Pulmonary artery endothelial cell (primary cell): Measurements from ENCODE around the gene ARIH2. TPM values are rescaled to one million over a fixed set of nuclear protein-coding genes. Genes with fewer than 3 reads are reported as not detected.

ENCODE experiments used
- total RNA-seq: library from RNA; depleted of rRNA; stranded (reverse); fragments of >200 nt; gene quantifications from 2 replicates; pipeline ENCODE4 v1.2.3, GENCODE V29; 2014

ARIH2 gene
- total RNA-seq, 1 donor from 2014 or later: 61.3 TPM

Other genes starting within 250 kb of the ARIH2 start
- gene NCKIPSD, start 232.9 kb upstream of the ARIH2 start, total RNA-seq: 6.8 and 6.9 TPM in 2 replicates
- 42.3 and 55.7 TPM in 2 replicates for gene IP6K2, start 201.6 kb upstream of the ARIH2 start, total RNA-seq
- gene PRKAR2A, start 71.0 kb upstream of the ARIH2 start, total RNA-seq: 46.6 and 52.0 TPM in 2 replicates
- 25.4 and 26.6 TPM in 2 replicates for gene SLC25A20, start 20.0 kb upstream of the ARIH2 start, total RNA-seq
- gene P4HTM, start 71.4 kb downstream of the ARIH2 start, total RNA-seq: 25.5 and 31.1 TPM in 2 replicates
- gene WDR6, start 88.5 kb downstream of the ARIH2 start, total RNA-seq: 66.7 and 71.2 TPM in 2 replicates
- 37.4 and 48.5 TPM in 2 replicates for gene DALRD3, start 99.7 kb downstream of the ARIH2 start, total RNA-seq
- 62.8 and 65.7 TPM in 2 replicates for gene NDUFAF3, start 103.3 kb downstream of the ARIH2 start, total RNA-seq
- 352 and 465 TPM in 2 replicates for gene IMPDH2, start 110.6 kb downstream of the ARIH2 start, total RNA-seq
- gene QRICH1, start 175.2 kb downstream of the ARIH2 start, total RNA-seq: 59.1 and 62.7 TPM in 2 replicates
- 321 and 422 TPM in 2 replicates for gene QARS1, start 185.9 kb downstream of the ARIH2 start, total RNA-seq
- gene USP19, start 202.0 kb downstream of the ARIH2 start, total RNA-seq: 42.9 and 54.2 TPM in 2 replicates
- gene LAMB2, start 214.2 kb downstream of the ARIH2 start, total RNA-seq: 470 and 504 TPM in 2 replicates
- 16.1 and 20.1 TPM in 2 replicates for gene CCDC71, start 247.5 kb downstream of the ARIH2 start, total RNA-seq